ENCODE data around the gene PTPRG. TPM values are rescaled to one million over a fixed set of nuclear protein-coding genes. Genes with fewer than 3 reads are reported as not detected.

Gene PTPRG
- total RNA-seq, 4 donors from 2014 or later: 21.1 to 54.2 (median 30.6) TPM

DNA sequence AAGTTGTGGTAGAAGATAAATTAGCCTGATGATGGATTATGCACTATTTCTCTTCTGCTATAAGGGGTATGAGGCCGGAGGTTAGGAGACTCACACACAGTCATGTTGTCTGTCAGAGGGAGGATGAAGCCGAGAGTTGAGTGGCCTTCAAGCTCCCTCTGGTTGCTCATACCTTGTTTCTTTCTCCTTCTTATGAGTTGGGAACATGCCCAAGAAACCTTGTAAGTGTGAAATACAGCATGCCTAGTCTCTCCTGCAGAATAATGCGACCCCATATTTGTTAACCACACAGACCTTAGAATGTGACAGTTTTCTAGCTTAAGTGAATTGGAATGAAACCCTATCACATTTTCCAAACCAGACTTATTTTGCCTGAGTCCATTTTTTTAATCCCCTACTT is 366.7 kb downstream of the PTPRG start:
- H3K4me1 ChIP-seq: peaks cover 52 to 73% of the 10 kb centered on the region in 2 donors
- TF ChIP-seq POLR2A (IDR thresholded peaks at IDR 0.05): no peak
- TF ChIP-seq, protein P1, sequence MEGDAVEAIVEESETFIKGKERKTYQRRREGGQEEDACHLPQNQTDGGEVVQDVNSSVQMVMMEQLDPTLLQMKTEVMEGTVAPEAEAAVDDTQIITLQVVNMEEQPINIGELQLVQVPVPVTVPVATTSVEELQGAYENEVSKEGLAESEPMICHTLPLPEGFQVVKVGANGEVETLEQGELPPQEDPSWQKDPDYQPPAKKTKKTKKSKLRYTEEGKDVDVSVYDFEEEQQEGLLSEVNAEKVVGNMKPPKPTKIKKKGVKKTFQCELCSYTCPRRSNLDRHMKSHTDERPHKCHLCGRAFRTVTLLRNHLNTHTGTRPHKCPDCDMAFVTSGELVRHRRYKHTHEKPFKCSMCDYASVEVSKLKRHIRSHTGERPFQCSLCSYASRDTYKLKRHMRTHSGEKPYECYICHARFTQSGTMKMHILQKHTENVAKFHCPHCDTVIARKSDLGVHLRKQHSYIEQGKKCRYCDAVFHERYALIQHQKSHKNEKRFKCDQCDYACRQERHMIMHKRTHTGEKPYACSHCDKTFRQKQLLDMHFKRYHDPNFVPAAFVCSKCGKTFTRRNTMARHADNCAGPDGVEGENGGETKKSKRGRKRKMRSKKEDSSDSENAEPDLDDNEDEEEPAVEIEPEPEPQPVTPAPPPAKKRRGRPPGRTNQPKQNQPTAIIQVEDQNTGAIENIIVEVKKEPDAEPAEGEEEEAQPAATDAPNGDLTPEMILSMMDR (IDR thresholded peaks at IDR 0.05 in 4 of 5, conservative IDR thresholded peaks at IDR 0.05 in 1 of 5): peak in 2 of 5 experiments; percentile 27 to 39
- DNase-seq: peak in 1 of 2 donors; percentile 73
- peak overlapping the region; percentile 4 to 42 (median 26) for H3K4me3 ChIP-seq
- no peaks in the 10 kb centered on the region for H3K27me3 ChIP-seq
- in situ Hi-C loops (cut with MboI; ENCODE audit: low sequenced_read_pairs in 4 of 4): loop anchor here in 1 of 4 donors (25.0 kb wide), 1 partner anchor 366 kb away; the partner anchor contains the start of gene PTPRG
- intact Hi-C loops (cut with DNase I; ENCODE audit: low total_unique reads): loop anchor here (1.0 to 5.0 kb wide), 4 partner anchors 56 to 259 kb away; no protein-coding TSS in a partner anchor
- no peaks in the 10 kb centered on the region for H3K36me3 ChIP-seq
- H3K9me3 ChIP-seq: no peaks in the 10 kb centered on the region
- peak; percentile 42 to 57 for ATAC-seq
- peak overlapping the region; percentile 86 to 93 (median 91) for H3K27ac ChIP-seq

DNA sequence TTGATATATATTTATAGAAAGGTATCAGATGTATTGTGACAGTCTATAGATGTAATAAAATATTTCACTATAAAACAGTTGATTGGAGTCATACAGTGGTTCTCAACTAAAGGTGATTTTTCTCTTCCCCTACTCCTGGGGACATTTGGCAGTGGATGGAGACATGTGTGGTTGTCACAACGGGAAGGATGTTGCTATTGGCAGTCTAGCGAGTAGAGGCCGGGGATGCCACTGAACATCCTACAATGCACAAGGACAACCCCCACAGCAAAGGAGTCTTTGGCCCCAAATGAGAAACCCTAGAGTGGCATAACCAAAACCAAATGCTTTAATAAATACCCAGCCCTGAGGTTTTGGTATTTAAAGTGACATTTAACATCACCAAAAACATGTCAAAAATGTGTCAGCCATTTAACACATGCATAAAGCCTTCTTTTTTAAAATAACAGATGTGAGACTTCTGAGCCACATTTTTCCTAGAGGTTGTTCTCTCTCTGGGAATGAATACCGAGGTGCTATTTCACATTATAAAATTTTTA is 367.5 kb downstream of the PTPRG start:
- in situ Hi-C loops (cut with MboI; ENCODE audit: low sequenced_read_pairs in 4 of 4) (loop anchor here in 1 of 4 donors (25.0 kb wide), 1 partner anchor 367 kb away; the partner anchor contains the start of gene PTPRG), intact Hi-C loops (cut with DNase I; ENCODE audit: low total_unique reads) (loop anchor here (1.0 to 5.0 kb wide), 4 partner anchors 57 to 258 kb away; no protein-coding TSS in a partner anchor)
- Histone ChIP-seq H3K27me3 (no peaks in the 10 kb centered on the region), H3K36me3 (no peaks in the 10 kb centered on the region), H3K4me3 (peak overlapping the region in 1 of 4 donors; percentile 42), H3K4me1 (peaks cover 47 to 73% of the 10 kb centered on the region in 2 donors), H3K9me3 (no peaks in the 10 kb centered on the region), H3K27ac (peak overlapping the region; percentile 86 to 93 (median 91))
- no peak for TF ChIP-seq POLR2A (IDR thresholded peaks at IDR 0.05)
- TF ChIP-seq, protein P1 (IDR thresholded peaks at IDR 0.05 in 4 of 5, conservative IDR thresholded peaks at IDR 0.05 in 1 of 5): no peak
- DNase-seq: no peak
- no peak for ATAC-seq

DNA sequence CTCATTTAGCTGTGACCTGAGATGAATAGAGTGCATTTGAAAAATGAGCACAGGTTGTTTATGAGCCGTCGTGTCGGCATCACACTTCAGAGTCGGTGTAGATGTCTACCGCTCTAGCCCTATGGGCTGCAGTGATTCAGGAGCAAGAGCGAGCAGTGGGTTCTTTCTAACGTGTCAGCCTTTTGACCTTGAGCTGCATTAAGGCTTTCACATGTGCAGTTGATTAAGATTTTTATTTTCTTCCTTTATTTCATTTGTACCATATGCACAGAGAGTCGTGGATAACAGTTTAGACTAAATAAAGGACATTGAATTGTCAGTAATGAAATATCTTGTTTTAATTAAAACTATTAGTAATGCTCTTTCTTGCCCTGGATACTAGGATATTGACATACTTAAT is 368.2 kb downstream of the PTPRG start:
- H3K4me1 ChIP-seq: peaks cover 41 to 67% of the 10 kb centered on the region in 2 donors

DNA sequence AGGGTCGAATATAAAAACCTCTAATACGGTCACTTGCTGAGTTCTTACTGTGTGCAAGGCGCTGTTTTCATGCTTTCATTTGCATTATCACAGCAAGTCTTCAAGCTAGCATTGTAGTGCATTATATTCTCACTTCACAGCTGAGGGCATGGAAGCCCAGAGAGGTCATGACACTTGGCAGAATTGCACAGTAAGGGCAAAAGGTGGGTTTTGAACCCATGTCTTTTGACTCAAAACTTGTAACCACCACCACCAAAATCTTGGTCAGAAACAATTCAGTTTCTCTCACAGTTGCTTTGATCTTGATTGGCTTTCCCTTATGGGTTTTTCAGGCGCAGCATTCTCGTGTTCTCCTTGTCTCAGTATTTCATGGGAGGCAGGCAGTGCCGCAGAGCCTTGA is 371.1 kb downstream of the PTPRG start:
- Histone ChIP-seq H3K36me3 (peaks cover 0 to 4% of the 10 kb centered on the region in 2 donors), H3K27me3 (no peaks in the 10 kb centered on the region), H3K9me3 (no peaks in the 10 kb centered on the region), H3K4me3 (no peak overlapping the region), H3K4me1 (peaks cover 17 to 47% of the 10 kb centered on the region in 2 donors), H3K27ac (no peak overlapping the region)
- ATAC-seq (no peak), DNase-seq (no peak)
- in situ Hi-C loops (cut with MboI; ENCODE audit: low sequenced_read_pairs in 4 of 4) (loop anchor here in 1 of 4 donors (25.0 kb wide), 1 partner anchor 370 kb away; the partner anchor contains the start of gene PTPRG), intact Hi-C loops (cut with DNase I; ENCODE audit: low total_unique reads) (no loop called here)
- TF ChIP-seq, protein P1 (IDR thresholded peaks at IDR 0.05 in 4 of 5, conservative IDR thresholded peaks at IDR 0.05 in 1 of 5): no peak

More for the DNA sequence above, 368.2 kb downstream of the PTPRG start:
- ATAC-seq (no peak), DNase-seq (no peak)
- Histone ChIP-seq H3K4me3 (peak overlapping the region in 1 of 4 donors; percentile 42), H3K27me3 (no peaks in the 10 kb centered on the region), H3K27ac (peak overlapping the region; percentile 9 to 92 (median 88)), H3K36me3 (peaks cover 0 to 4% of the 10 kb centered on the region in 2 donors), H3K9me3 (no peaks in the 10 kb centered on the region)
- in situ Hi-C loops (cut with MboI; ENCODE audit: low sequenced_read_pairs in 4 of 4): loop anchor here in 1 of 4 donors (25.0 kb wide), 1 partner anchor 367 kb away; the partner anchor contains the start of gene PTPRG
- intact Hi-C loops (cut with DNase I; ENCODE audit: low total_unique reads): loop anchor here (5.0 kb wide), 3 partner anchors 57 to 258 kb away; no protein-coding TSS in a partner anchor
- no peak for TF ChIP-seq POLR2A (IDR thresholded peaks at IDR 0.05)
- TF ChIP-seq, protein P1 (IDR thresholded peaks at IDR 0.05 in 4 of 5, conservative IDR thresholded peaks at IDR 0.05 in 1 of 5): no peak
